K562 (cell line): ENCODE data around the gene SCAMP2. TPM values are rescaled to one million over a fixed set of nuclear protein-coding genes. Genes with fewer than 3 reads are reported as not detected.

Experiments used
- ATAC-seq: fragments of 200-7000 bp; cut with Tn5 transposase; 3 replicates; pipeline ENCODE4 v1.9.1; 2020; ENCODE audit warnings: moderate library complexity
- BruUV-seq: library from RNA; stranded (reverse); fragments of 400-500 nt; replicated peaks from 2 replicates; lab custom pipeline; 2021; lab: Mats Ljungman, UMichigan
- CTCF ChIA-PET: fragments of 300-600 bp; formaldehyde crosslinking; extraction: SDS; loops from one replicate; lab custom pipeline; 2021; ENCODE audit warnings: low intra/inter-chr PET ratio; lab: Yijun Ruan, JAX
- POLR2A ChIA-PET: fragments of 300-600, 350-650 bp; sonication (Branson Sonifier 250); formaldehyde crosslinking; extraction: SDS; loops from one replicate; lab custom pipeline; 2021; ENCODE audit warnings: antibody characterized with exemption, inconsistent platforms; lab: Yijun Ruan, JAX
- DNase-seq, 4 experiments: peaks; one replicate each; pipeline versions ENCODE4 v3.0.0 to v3.0.0-alpha.2; 2011 to 2018; ENCODE audit warnings: low spot score in 3 of 4, mixed read lengths in 3 of 4; ENCODE audit errors: extremely low read depth in 1 of 4
- FAIRE-seq: peaks from 2 replicates; lab custom pipeline; 2011; peaks lifted over from hg19 to GRCh38; lab: Jason Lieb, UNC
- H2AFZ ChIP-seq: 2 replicates; pipeline ENCODE4 v1.6.0; 2011; ENCODE audit warnings: low read depth, low read length, control low read depth, inconsistent platforms
- H3K27ac ChIP-seq: fragments of 200-600 bp; 3 replicates; pipeline ENCODE4 v1.8.0; 2011; ENCODE audit warnings: low read depth, mild to moderate bottlenecking, control low read depth, inconsistent platforms, low read length, moderate library complexity, mixed read lengths; ENCODE audit errors: extremely low read depth
- H3K27me3 ChIP-seq, 2 experiments: fragments of 300-600 bp in 1 of 2; 2 replicates in 1 of 2; 3 replicates in 1 of 2; pipeline versions ENCODE4 v1.6.0 to v1.8.0; 2011; ENCODE audit warnings: inconsistent platforms in 2 of 2, low read length in 2 of 2, mild to moderate bottlenecking in 1 of 2, mixed read lengths in 1 of 2, moderate library complexity in 1 of 2; ENCODE audit not compliant: control insufficient read depth in 2 of 2, insufficient read depth in 2 of 2
- H3K36me3 ChIP-seq: fragments of 300-600 bp; 3 replicates; pipeline ENCODE4 v1.8.0; 2011; ENCODE audit warnings: mild to moderate bottlenecking, low read length, inconsistent platforms; ENCODE audit not compliant: control insufficient read depth, insufficient read depth
- H3K4me1 ChIP-seq, 2 experiments: fragments of 200-600 bp in 1 of 2; replicated peaks in 1 of 2; 2 replicates in 1 of 2; 3 replicates in 1 of 2; pipeline versions ENCODE4 v1.5.1 to v1.8.0; 2011; ENCODE audit warnings: inconsistent platforms in 2 of 2, low read length in 2 of 2, mild to moderate bottlenecking in 1 of 2, mixed read lengths in 1 of 2, moderate library complexity in 1 of 2; ENCODE audit not compliant: control insufficient read depth in 2 of 2, insufficient read depth in 2 of 2
- H3K4me2 ChIP-seq: 2 replicates; pipeline ENCODE4 v1.6.1; 2011; ENCODE audit warnings: low read length, control low read depth, inconsistent platforms, mixed read lengths; ENCODE audit not compliant: insufficient read depth
- H3K4me3 ChIP-seq: fragments of 200-600 bp; sonication (generic), shearing (Covaris generic); 2 replicates; pipeline ENCODE4 v1.5.1; 2016; ENCODE audit warnings: control low read depth, inconsistent platforms
- H3K79me2 ChIP-seq: fragments of 200-600 bp; 3 replicates; pipeline ENCODE4 v1.8.0; 2011; ENCODE audit warnings: low read length, inconsistent platforms; ENCODE audit not compliant: control insufficient read depth, insufficient read depth
- H3K9ac ChIP-seq, 2 experiments: 2 replicates each; pipeline versions ENCODE4 v1.6.0 to v1.6.1; 2011; ENCODE audit warnings: low read depth in 2 of 2, low read length in 2 of 2, control low read depth in 1 of 2, inconsistent platforms in 1 of 2, mild to moderate bottlenecking in 1 of 2, mixed read lengths in 1 of 2; ENCODE audit not compliant: insufficient read depth in 1 of 2
- H3K9me1 ChIP-seq: one replicate; pipeline ENCODE4 v1.6.0; 2011; ENCODE audit warnings: inconsistent platforms, mild to moderate bottlenecking, low read length, moderate library complexity; ENCODE audit not compliant: control insufficient read depth, insufficient read depth
- H3K9me3 ChIP-seq: replicated peaks from 2 replicates; pipeline ENCODE4 v1.5.1; 2011; ENCODE audit warnings: low read depth, low read length, inconsistent platforms; ENCODE audit not compliant: control insufficient read depth, insufficient read depth
- H4K20me1 ChIP-seq: replicated peaks from 2 replicates; pipeline ENCODE4 v1.6.1; 2011; ENCODE audit warnings: low read length, inconsistent platforms, mixed read lengths; ENCODE audit not compliant: control insufficient read depth, insufficient read depth
- CHD2 ChIP-seq: IDR thresholded peaks from 2 replicates; pipeline ENCODE4 v1.6.1; 2011; ENCODE audit warnings: low read depth, low read length
- FOXK2 ChIP-seq, 2 experiments: fragments of 450-650 bp; IDR thresholded peaks in 1 of 2; conservative IDR thresholded peaks in 1 of 2; 2 replicates each; pipeline ENCODE4 v1.6.1; 2016; ENCODE audit warnings: low read depth in 2 of 2, mild to moderate bottlenecking in 1 of 2
- POLR2AphosphoS2 ChIP-seq: IDR thresholded peaks from 2 replicates; pipeline ENCODE4 v1.6.1; 2012; ENCODE audit warnings: low read length, improper control_type of control experiment
- RAD21 ChIP-seq, 2 experiments: fragments of 250-450 bp in 1 of 2; fragments of 450-650 bp in 1 of 2; sonication (Bioruptor Pico) in 1 of 2; formaldehyde crosslinking in 1 of 2; IDR thresholded peaks in 1 of 2; conservative IDR thresholded peaks in 1 of 2; 2 replicates each; pipeline versions ENCODE4 v1.4.0 to v1.8.0; 2020 to 2022; ENCODE audit warnings: mild to moderate bottlenecking in 2 of 2, moderate library complexity in 1 of 2
- SRSF1 ChIP-seq: fragments of 200-400 bp; formaldehyde crosslinking; IDR thresholded peaks from 2 replicates; pipeline ENCODE4 v1.6.1; 2017; ENCODE audit warnings: mild to moderate bottlenecking, low read depth, low read length, moderate library complexity
- ZHX1 ChIP-seq: fragments of 150-350 bp; conservative IDR thresholded peaks from 2 replicates; pipeline ENCODE4 v1.6.1; 2014; ENCODE audit warnings: low read length
- ZNF408 ChIP-seq: fragments of 250-450 bp; sonication (Bioruptor Pico); IDR thresholded peaks from 2 replicates; pipeline ENCODE4 v1.4.0; 2020; ENCODE audit warnings: low read depth, mild to moderate bottlenecking, moderate library complexity
- ZNF668 ChIP-seq: fragments of 250-450 bp; sonication (Bioruptor Pico); IDR thresholded peaks from 2 replicates; pipeline ENCODE4 v1.8.0; 2022; ENCODE audit warnings: mild to moderate bottlenecking, inconsistent platforms
- ZNF696 ChIP-seq: fragments of 250-450 bp; sonication (Bioruptor Pico); conservative IDR thresholded peaks from 2 replicates; pipeline ENCODE4 v1.4.0; 2020; ENCODE audit warnings: mild to moderate bottlenecking, moderate library complexity
- WGBS: fragments of 100-300 bp; shearing (Covaris generic); methylation state at CpG from one replicate; pipeline ENCODE4 v1.1.6; 2016; ENCODE audit warnings: low coverage, mixed read lengths; ENCODE audit not compliant: insufficient coverage; ENCODE audit errors: missing lambda C conversion rate; 5-methylcytosine and 5-hydroxymethylcytosine counted together
- in situ Hi-C: fragments of 300-500 bp; cut with MboI; formaldehyde crosslinking; loops from 4 replicates; pipeline ENCODE4 v1.15.0; 2018; ENCODE audit warnings: inconsistent platforms, mixed read lengths
- intact Hi-C: fragments of 100-400 bp; cut with micrococcal nuclease; formaldehyde crosslinking; loops from 2 replicates; pipeline ENCODE4 v1.14.2; 2022
- polyA plus RNA-seq, 8 experiments: library from polyadenylated mRNA; depleted of rRNA in 4 of 8; stranded (reverse) in 5 of 8; unstranded in 3 of 8; fragments of >200 nt; fragmentation: Nextera tagmentation in 2 of 8; fragmentation: Illumina TruSeq in 1 of 8; extraction: Ambion mirVana in 2 of 8; extraction: Trizol in 1 of 8; gene quantifications; 2 replicates each; pipeline versions ENCODE4 v1.2.1 to v1.2.3, GENCODE V29; 2011 to 2014; ENCODE audit warnings: inconsistent platforms in 1 of 8, missing spikeins in 1 of 8
- total RNA-seq, 7 experiments: library from RNA; depleted of rRNA in 6 of 7; stranded (reverse); fragments of >200 nt in 6 of 7; fragmentation: Illumina TruSeq in 2 of 7; extraction: Trizol in 2 of 7; gene quantifications; 2 replicates each; pipeline versions ENCODE4 v1.2.1 to v1.2.3, GENCODE V29; 2011 to 2021; ENCODE audit warnings: low replicate concordance in 1 of 7
- TF ChIP-seq, protein P1 (sequence below): fragments of 450-650 bp; IDR thresholded peaks from 2 replicates; pipeline ENCODE4 v1.6.1; 2016; ENCODE audit warnings: mild to moderate bottlenecking
- TF ChIP-seq, protein P2 (sequence below): sonication (generic); formaldehyde crosslinking; IDR thresholded peaks from 2 replicates; pipeline ENCODE4 v1.8.1; 2023; ENCODE audit warnings: mild to moderate bottlenecking, missing genetic modification reagents

The SCAMP2 gene
- total and polyA plus RNA-seq, 9 of the 15 experiments (the other 6 are each of a cell fraction or from before 2014, with no cell fraction given) = 5.9 to 61.1 (median 20.1) TPM

DNA sequence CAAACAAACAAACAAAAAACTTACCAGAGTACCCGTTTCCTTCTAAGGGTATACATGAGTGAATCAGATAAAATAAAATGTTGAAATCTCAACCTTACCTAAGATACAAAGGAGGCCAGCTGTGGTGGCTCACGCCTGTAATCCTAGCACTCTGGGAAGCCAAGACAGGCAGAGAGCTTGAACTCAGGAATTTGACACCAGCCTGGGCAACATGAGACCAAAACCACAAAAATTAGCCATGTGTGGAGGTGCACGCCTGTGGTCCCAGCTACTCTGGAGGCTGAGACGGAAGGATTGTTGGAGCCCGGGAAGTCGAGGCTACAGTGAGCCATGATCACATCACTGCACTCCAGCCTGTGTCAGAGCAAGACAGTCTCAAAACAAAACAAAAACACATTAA is 44.5 kb upstream of the SCAMP2 start:
- no TSS peak for BruUV-seq
- H2AFZ ChIP-seq = no peak overlapping the region
- DNase-seq = no peak
- H3K4me3 ChIP-seq = no peak overlapping the region
- ChIA-PET POLR2A (interaction anchor here (0.6 to 2.2 kb wide), 5 partner anchors 9 to 107 kb away, joined by 3 to 7 read pairs (median 6); partner anchors contain the start of gene FAM219B), CTCF (no interaction called here)
- peaks cover 0 to 4% of the 10 kb centered on the region in 2 experiments; a peak in 1 of 5 replicates for H3K4me1 ChIP-seq
- H3K27ac ChIP-seq = no peak overlapping the region
- WGBS = 95% methylated on average over 6 of the region's 6 CpGs
- ATAC-seq = no peak
- in situ Hi-C loops (no loop called here), intact Hi-C loops (no loop called here)
- no peak overlapping the region for H3K9ac ChIP-seq
- no peaks in the 10 kb centered on the region for H3K9me1 ChIP-seq
- H4K20me1 ChIP-seq = no peaks in the 10 kb centered on the region
- no peaks in the 10 kb centered on the region for H3K27me3 ChIP-seq
- FAIRE-seq = no peak
- no peaks in the 10 kb centered on the region for H3K79me2 ChIP-seq
- no peak overlapping the region for H3K4me2 ChIP-seq
- no peaks in the 10 kb centered on the region for H3K9me3 ChIP-seq
- peaks cover 89% of the 10 kb centered on the region for H3K36me3 ChIP-seq
- no peak for TF ChIP-seq FOXK2 (conservative IDR thresholded peaks at IDR 0.05 in 1 of 2, IDR thresholded peaks at IDR 0.05 in 1 of 2; ENCODE audit: low read depth in 2 of 2)
- TF ChIP-seq CHD2 = no peak
- no peak for TF ChIP-seq ZNF668 (CRISPR knock-in tag)
- TF ChIP-seq, protein P1, sequence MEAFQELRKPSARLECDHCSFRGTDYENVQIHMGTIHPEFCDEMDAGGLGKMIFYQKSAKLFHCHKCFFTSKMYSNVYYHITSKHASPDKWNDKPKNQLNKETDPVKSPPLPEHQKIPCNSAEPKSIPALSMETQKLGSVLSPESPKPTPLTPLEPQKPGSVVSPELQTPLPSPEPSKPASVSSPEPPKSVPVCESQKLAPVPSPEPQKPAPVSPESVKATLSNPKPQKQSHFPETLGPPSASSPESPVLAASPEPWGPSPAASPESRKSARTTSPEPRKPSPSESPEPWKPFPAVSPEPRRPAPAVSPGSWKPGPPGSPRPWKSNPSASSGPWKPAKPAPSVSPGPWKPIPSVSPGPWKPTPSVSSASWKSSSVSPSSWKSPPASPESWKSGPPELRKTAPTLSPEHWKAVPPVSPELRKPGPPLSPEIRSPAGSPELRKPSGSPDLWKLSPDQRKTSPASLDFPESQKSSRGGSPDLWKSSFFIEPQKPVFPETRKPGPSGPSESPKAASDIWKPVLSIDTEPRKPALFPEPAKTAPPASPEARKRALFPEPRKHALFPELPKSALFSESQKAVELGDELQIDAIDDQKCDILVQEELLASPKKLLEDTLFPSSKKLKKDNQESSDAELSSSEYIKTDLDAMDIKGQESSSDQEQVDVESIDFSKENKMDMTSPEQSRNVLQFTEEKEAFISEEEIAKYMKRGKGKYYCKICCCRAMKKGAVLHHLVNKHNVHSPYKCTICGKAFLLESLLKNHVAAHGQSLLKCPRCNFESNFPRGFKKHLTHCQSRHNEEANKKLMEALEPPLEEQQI = no peak
- TF ChIP-seq SRSF1 = no peak
- TF ChIP-seq ZNF408 (CRISPR knock-in tag) = no peak
- no peak for TF ChIP-seq RAD21 (CRISPR knock-in tag; conservative IDR thresholded peaks at IDR 0.05 in 1 of 2, IDR thresholded peaks at IDR 0.05 in 1 of 2)
- TF ChIP-seq ZHX1 = no peak
- no peak for TF ChIP-seq POLR2AphosphoS2
- TF ChIP-seq ZNF696 (CRISPR knock-in tag) = no peak
- TF ChIP-seq, protein P2, sequence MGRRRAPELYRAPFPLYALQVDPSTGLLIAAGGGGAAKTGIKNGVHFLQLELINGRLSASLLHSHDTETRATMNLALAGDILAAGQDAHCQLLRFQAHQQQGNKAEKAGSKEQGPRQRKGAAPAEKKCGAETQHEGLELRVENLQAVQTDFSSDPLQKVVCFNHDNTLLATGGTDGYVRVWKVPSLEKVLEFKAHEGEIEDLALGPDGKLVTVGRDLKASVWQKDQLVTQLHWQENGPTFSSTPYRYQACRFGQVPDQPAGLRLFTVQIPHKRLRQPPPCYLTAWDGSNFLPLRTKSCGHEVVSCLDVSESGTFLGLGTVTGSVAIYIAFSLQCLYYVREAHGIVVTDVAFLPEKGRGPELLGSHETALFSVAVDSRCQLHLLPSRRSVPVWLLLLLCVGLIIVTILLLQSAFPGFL (CRISPR knock-in tag) = no peak
